Activated T-helper 1 cell treated with anti-CD3 and anti-CD28 coated beads, Interleukin-12 subunit alpha, Interleukin-12 subunit beta, Interleukin-2, Interleukin-4 antibody, amounts not matched to agents 30 ng/mL and 10 ng/mL and 1 ng/mL, durations not matched to agents 14 hours and 24 hours and 36 hours (primary cell): Measurements from ENCODE around the gene SALL4. TPM values are rescaled to one million over a fixed set of nuclear protein-coding genes. Genes with fewer than 3 reads are reported as not detected.

Experiments
- DNase-seq: peaks from one replicate; pipeline ENCODE4 v3.0.0; 2021; ENCODE audit warnings: low spot score
- H3K27ac Mint-ChIP-seq: one replicate; pipeline ENCODE4 v1.8.0; 2021; ENCODE audit warnings: mild to moderate bottlenecking, mixed read lengths
- H3K27me3 Mint-ChIP-seq: one replicate; pipeline ENCODE4 v1.8.0; 2022; ENCODE audit warnings: mild to moderate bottlenecking, moderate library complexity, mixed read lengths; ENCODE audit not compliant: insufficient read depth
- H3K36me3 Mint-ChIP-seq: one replicate; pipeline ENCODE4 v1.8.0; 2021; ENCODE audit warnings: low read depth, mixed read lengths
- H3K4me1 Mint-ChIP-seq: one replicate; pipeline ENCODE4 v1.8.0; 2021; ENCODE audit warnings: low read depth, mixed read lengths
- H3K4me3 Mint-ChIP-seq: one replicate; pipeline ENCODE4 v1.8.0; 2021; ENCODE audit warnings: mild to moderate bottlenecking, moderate library complexity, mixed read lengths
- H3K9me3 Mint-ChIP-seq: one replicate; pipeline ENCODE4 v1.8.0; 2021; ENCODE audit warnings: mixed read lengths
- intact Hi-C: fragments of 100-400 bp; cut with micrococcal nuclease; formaldehyde crosslinking; loops from one replicate; pipeline ENCODE4 v1.15.1; 2024
- total RNA-seq: library from RNA; stranded (reverse); gene quantifications from 2 replicates; pipeline ENCODE4 v1.2.3, GENCODE V29; 2022

Gene SALL4
- total RNA-seq, 1 donor from 2014 or later, result 1.0 TPM

- H3K27me3 Mint-ChIP-seq, result peaks cover 2% of the 10 kb centered on the region
- intact Hi-C loops, result no loop called here
- no peaks in the 10 kb centered on the region for H3K4me1 Mint-ChIP-seq
- no peaks in the 10 kb centered on the region for H3K36me3 Mint-ChIP-seq
- H3K9me3 Mint-ChIP-seq, result no peaks in the 10 kb centered on the region
- no peak for DNase-seq
- no peak overlapping the region for H3K4me3 Mint-ChIP-seq
- H3K27ac Mint-ChIP-seq, result no peak overlapping the region
Observed at GRCh38 chr20:51815383-51816076, 13.2 kb upstream of the SALL4 start.

GRCh38 chr20:51812861-51813260, 10.5 kb upstream of the SALL4 start:
- H3K27ac Mint-ChIP-seq, result no peak overlapping the region
- intact Hi-C loops, result no loop called here
- H3K4me1 Mint-ChIP-seq, result no peaks in the 10 kb centered on the region
- H3K36me3 Mint-ChIP-seq, result no peaks in the 10 kb centered on the region
- no peak overlapping the region for H3K4me3 Mint-ChIP-seq
- peaks cover 7% of the 10 kb centered on the region for H3K27me3 Mint-ChIP-seq
- no peak for DNase-seq
- no peaks in the 10 kb centered on the region for H3K9me3 Mint-ChIP-seq

GRCh38 chr20:51811514-51812128, 9.3 kb upstream of the SALL4 start:
- H3K9me3 Mint-ChIP-seq, result no peaks in the 10 kb centered on the region
- intact Hi-C loops, result no loop called here
- H3K27ac Mint-ChIP-seq, result no peak overlapping the region
- H3K4me1 Mint-ChIP-seq, result no peaks in the 10 kb centered on the region
- H3K27me3 Mint-ChIP-seq, result peaks cover 7% of the 10 kb centered on the region
- no peaks in the 10 kb centered on the region for H3K36me3 Mint-ChIP-seq
- H3K4me3 Mint-ChIP-seq, result no peak overlapping the region
- DNase-seq, result no peak

- Mint-ChIP-seq H3K27ac (no peak overlapping the region), H3K4me1 (no peaks in the 10 kb centered on the region), H3K27me3 (peaks cover 7% of the 10 kb centered on the region), H3K4me3 (no peak overlapping the region), H3K36me3 (no peaks in the 10 kb centered on the region), H3K9me3 (no peaks in the 10 kb centered on the region)
- intact Hi-C loops, result no loop called here
- no peak for DNase-seq
Observed at GRCh38 chr20:51811042-51811355, 8.7 kb upstream of the SALL4 start.

- Mint-ChIP-seq H3K36me3 (no peaks in the 10 kb centered on the region), H3K4me1 (no peaks in the 10 kb centered on the region), H3K9me3 (no peaks in the 10 kb centered on the region), H3K4me3 (no peak overlapping the region), H3K27ac (no peak overlapping the region), H3K27me3 (peaks cover 7% of the 10 kb centered on the region)
- intact Hi-C loops, result no loop called here
- no peak for DNase-seq
Observed at GRCh38 chr20:51810155-51811041, 8.1 kb upstream of the SALL4 start.

- Mint-ChIP-seq H3K36me3 (no peaks in the 10 kb centered on the region), H3K4me1 (no peaks in the 10 kb centered on the region), H3K9me3 (no peaks in the 10 kb centered on the region), H3K27ac (no peak overlapping the region), H3K27me3 (peaks cover 26% of the 10 kb centered on the region), H3K4me3 (no peak overlapping the region)
- intact Hi-C loops, result loop anchor here (10.0 kb wide), 1 partner anchor 823 kb away; no protein-coding TSS in a partner anchor
- no peak for DNase-seq
Observed at GRCh38 chr20:51807720-51808250, 5.5 kb upstream of the SALL4 start.

GRCh38 chr20:51804754-51805153, 2.4 kb upstream of the SALL4 start:
- Mint-ChIP-seq H3K9me3 (no peaks in the 10 kb centered on the region), H3K4me1 (peaks cover 3% of the 10 kb centered on the region), H3K4me3 (no peak overlapping the region), H3K36me3 (peaks cover 2% of the 10 kb centered on the region), H3K27me3 (peaks cover 50% of the 10 kb centered on the region), H3K27ac (no peak overlapping the region)
- DNase-seq, result no peak
- intact Hi-C loops, result loop anchor here (10.0 kb wide), 1 partner anchor 820 kb away; no protein-coding TSS in a partner anchor

GRCh38 chr20:51803148-51803854, 980 bp upstream of the SALL4 start:
- no peak overlapping the region for H3K27ac Mint-ChIP-seq
- H3K27me3 Mint-ChIP-seq, result peaks cover 59% of the 10 kb centered on the region
- peaks cover 2% of the 10 kb centered on the region for H3K36me3 Mint-ChIP-seq
- no peaks in the 10 kb centered on the region for H3K9me3 Mint-ChIP-seq
- intact Hi-C loops, result loop anchor here (10.0 kb wide), 1 partner anchor 818 kb away; no protein-coding TSS in a partner anchor
- no peak overlapping the region for H3K4me3 Mint-ChIP-seq
- DNase-seq, result no peak
- H3K4me1 Mint-ChIP-seq, result peaks cover 3% of the 10 kb centered on the region

GRCh38 chr20:51801823-51802123, 548 bp downstream of the SALL4 start:
- Mint-ChIP-seq H3K36me3 (peaks cover 2% of the 10 kb centered on the region), H3K27ac (no peak overlapping the region), H3K27me3 (peaks cover 70% of the 10 kb centered on the region), H3K4me3 (no peak overlapping the region), H3K4me1 (peaks cover 3% of the 10 kb centered on the region), H3K9me3 (no peaks in the 10 kb centered on the region)
- intact Hi-C loops, result loop anchor here (2.0 to 10.0 kb wide), 3 partner anchors 35 to 817 kb away; no protein-coding TSS in a partner anchor
- DNase-seq, result no peak

GRCh38 chr20:51801122-51801822, 1.0 kb downstream of the SALL4 start:
- H3K9me3 Mint-ChIP-seq, result no peaks in the 10 kb centered on the region
- no peak for DNase-seq
- peaks cover 2% of the 10 kb centered on the region for H3K36me3 Mint-ChIP-seq
- peak overlapping the region; percentile 74 for H3K4me3 Mint-ChIP-seq
- H3K4me1 Mint-ChIP-seq, result peaks cover 3% of the 10 kb centered on the region
- H3K27me3 Mint-ChIP-seq, result peaks cover 71% of the 10 kb centered on the region
- no peak overlapping the region for H3K27ac Mint-ChIP-seq
- intact Hi-C loops, result loop anchor here (2.0 to 10.0 kb wide), 3 partner anchors 34 to 816 kb away; no protein-coding TSS in a partner anchor

GRCh38 chr20:51800872-51801121, 1.5 kb downstream of the SALL4 start:
- Mint-ChIP-seq H3K27me3 (peaks cover 74% of the 10 kb centered on the region), H3K4me3 (peak overlapping the region; percentile 74), H3K36me3 (peaks cover 2% of the 10 kb centered on the region), H3K9me3 (no peaks in the 10 kb centered on the region), H3K27ac (no peak overlapping the region), H3K4me1 (peaks cover 3% of the 10 kb centered on the region)
- intact Hi-C loops, result loop anchor here (1.0 to 10.0 kb wide), 4 partner anchors 34 to 816 kb away; no protein-coding TSS in a partner anchor
- DNase-seq, result no peak
